ENCODE results near the gene CCDC141. TPM values are rescaled to one million over a fixed set of nuclear protein-coding genes. Genes with fewer than 3 reads are reported as not detected.
"Not testable (repeated sequence)": the region's sequence is repeated elsewhere in the genome, so short reads cannot be mapped to it uniquely, and the experiment has no call there.

CCDC141 gene
- total and polyA plus RNA-seq, 4 donors: 2.1 to 48.1 (median 14.6) TPM

DNA sequence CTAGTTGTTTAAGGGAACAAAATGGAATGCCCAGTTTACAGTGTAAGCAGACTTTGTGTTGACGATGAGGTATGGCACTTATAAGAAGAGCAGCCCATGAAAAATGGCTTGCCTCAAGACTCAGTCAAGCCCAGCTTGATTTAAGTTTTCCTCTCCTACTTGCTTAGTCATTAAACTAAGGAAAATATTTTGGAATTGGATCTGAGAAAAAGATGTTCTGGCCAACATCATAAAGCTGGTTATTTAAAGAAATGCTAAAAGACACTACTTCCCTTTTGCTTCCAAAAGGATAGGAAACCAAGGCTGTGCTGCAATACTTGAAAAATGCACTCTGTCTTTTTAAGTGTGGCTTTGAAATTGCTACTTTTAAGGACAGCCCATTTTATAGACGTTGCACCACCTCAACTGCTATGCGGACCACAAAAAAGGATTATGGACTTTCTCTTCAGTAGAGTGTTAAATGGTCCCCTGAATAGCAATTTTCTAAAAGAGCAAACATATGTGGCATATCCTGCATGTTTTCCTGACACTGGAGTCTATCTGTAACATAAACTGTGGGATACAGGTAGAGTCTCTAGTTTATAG, 32.1 kb downstream of the CCDC141 start:
- TF ChIP-seq, protein P1, sequence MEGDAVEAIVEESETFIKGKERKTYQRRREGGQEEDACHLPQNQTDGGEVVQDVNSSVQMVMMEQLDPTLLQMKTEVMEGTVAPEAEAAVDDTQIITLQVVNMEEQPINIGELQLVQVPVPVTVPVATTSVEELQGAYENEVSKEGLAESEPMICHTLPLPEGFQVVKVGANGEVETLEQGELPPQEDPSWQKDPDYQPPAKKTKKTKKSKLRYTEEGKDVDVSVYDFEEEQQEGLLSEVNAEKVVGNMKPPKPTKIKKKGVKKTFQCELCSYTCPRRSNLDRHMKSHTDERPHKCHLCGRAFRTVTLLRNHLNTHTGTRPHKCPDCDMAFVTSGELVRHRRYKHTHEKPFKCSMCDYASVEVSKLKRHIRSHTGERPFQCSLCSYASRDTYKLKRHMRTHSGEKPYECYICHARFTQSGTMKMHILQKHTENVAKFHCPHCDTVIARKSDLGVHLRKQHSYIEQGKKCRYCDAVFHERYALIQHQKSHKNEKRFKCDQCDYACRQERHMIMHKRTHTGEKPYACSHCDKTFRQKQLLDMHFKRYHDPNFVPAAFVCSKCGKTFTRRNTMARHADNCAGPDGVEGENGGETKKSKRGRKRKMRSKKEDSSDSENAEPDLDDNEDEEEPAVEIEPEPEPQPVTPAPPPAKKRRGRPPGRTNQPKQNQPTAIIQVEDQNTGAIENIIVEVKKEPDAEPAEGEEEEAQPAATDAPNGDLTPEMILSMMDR (IDR thresholded peaks at IDR 0.05; ENCODE audit: control extremely low read depth, extremely low read depth): no peak
- no peak overlapping the region for H3K4me3 ChIP-seq
- ATAC-seq (ENCODE audit: insufficient read depth, low FRiP score): no peak
- 37 to 51% methylated on average over 3 of the region's 3 CpGs for WGBS, 2 donors
- H3K9ac ChIP-seq (ENCODE audit: insufficient read depth in 1 of 2, low read length in 2 of 2): no peak overlapping the region
- H3K27ac ChIP-seq (ENCODE audit: low read depth in 1 of 2, low read length in 1 of 2): no peak overlapping the region
- H3K36me3 ChIP-seq (ENCODE audit: control insufficient read depth in 4 of 4, insufficient read depth in 4 of 4, low read length in 4 of 4): no peaks in the 10 kb centered on the region
- H3K4me1 ChIP-seq (ENCODE audit: control insufficient read depth in 5 of 5, insufficient read depth in 5 of 5, low read length in 5 of 5): peaks cover 0 to under 1% (median 0%) of the 10 kb centered on the region in 5 donors
- H3K9me3 ChIP-seq (ENCODE audit: control insufficient read depth in 4 of 4, insufficient read depth in 3 of 4, low read length in 3 of 4): peaks cover 0 to 2% (median 0%) of the 10 kb centered on the region in 4 donors
- no peak for DNase-seq
- H3K27me3 ChIP-seq (ENCODE audit: control insufficient read depth in 3 of 3, insufficient read depth in 3 of 3, low read length in 2 of 3): no peaks in the 10 kb centered on the region

DNA sequence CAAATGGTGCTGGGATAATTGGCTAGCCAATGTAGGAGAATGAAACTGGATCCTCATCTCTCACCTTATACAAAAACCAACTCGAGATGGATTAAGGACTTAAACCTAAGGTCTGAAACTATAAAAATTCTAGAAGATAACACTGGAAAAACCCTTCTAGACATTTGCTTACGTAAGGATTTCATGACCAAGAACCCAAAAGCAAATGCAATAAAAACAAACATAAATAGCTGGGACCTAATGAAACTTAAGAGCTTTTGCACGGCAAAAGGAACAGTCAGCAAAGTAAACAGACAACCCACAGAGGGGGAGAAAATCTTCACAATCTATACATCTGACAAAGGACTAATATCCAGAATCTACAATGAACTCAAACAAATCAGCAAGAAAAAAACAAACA, 35.7 kb downstream of the CCDC141 start:
- H3K27me3 ChIP-seq (ENCODE audit: control insufficient read depth in 3 of 3, insufficient read depth in 3 of 3, low read length in 2 of 3); ATAC-seq (ENCODE audit: insufficient read depth, low FRiP score); H3K36me3 ChIP-seq (ENCODE audit: control insufficient read depth in 4 of 4, insufficient read depth in 4 of 4, low read length in 4 of 4); H3K27ac ChIP-seq (ENCODE audit: low read depth in 1 of 2, low read length in 1 of 2); H3K9ac ChIP-seq (ENCODE audit: insufficient read depth in 1 of 2, low read length in 2 of 2); H3K9me3 ChIP-seq (ENCODE audit: control insufficient read depth in 4 of 4, insufficient read depth in 3 of 4, low read length in 3 of 4); H3K4me1 ChIP-seq (ENCODE audit: control insufficient read depth in 5 of 5, insufficient read depth in 5 of 5, low read length in 5 of 5); H3K4me3 ChIP-seq; DNase-seq: not testable (repeated sequence)
- 91 to 94% methylated on average over 3 of the region's 3 CpGs for WGBS, 2 donors

DNA sequence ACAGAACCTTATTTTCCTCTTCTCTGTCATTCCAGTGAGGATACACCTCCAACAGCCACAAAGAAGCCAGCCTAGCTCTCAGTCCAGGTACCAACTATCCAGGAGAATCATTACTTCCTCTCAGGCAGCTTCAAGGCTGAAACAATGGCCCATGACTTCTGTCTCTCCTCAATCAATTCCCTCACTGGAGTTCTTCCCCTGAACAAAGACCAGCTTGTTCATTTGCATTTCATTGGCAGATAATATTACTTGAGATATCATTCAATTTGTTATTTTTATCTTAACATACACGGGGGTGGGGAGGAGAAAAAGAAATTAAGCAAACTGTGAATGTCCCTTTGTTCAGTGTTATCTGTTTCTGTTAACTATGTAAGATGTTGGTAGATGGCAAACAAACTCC, 44.0 kb downstream of the CCDC141 start:
- TF ChIP-seq, protein P1 (IDR thresholded peaks at IDR 0.05; ENCODE audit: control extremely low read depth, extremely low read depth): no peak
- Histone ChIP-seq H3K27me3 (ENCODE audit: control insufficient read depth in 3 of 3, insufficient read depth in 3 of 3, low read length in 2 of 3) (no peaks in the 10 kb centered on the region), H3K9me3 (ENCODE audit: control insufficient read depth in 4 of 4, insufficient read depth in 3 of 4, low read length in 3 of 4) (peaks cover 0 to 3% (median 0%) of the 10 kb centered on the region in 4 donors), H3K27ac (ENCODE audit: low read depth in 1 of 2, low read length in 1 of 2) (no peak overlapping the region), H3K4me1 (ENCODE audit: control insufficient read depth in 5 of 5, insufficient read depth in 5 of 5, low read length in 5 of 5) (peaks cover 0 to 3% (median 0%) of the 10 kb centered on the region in 5 donors), H3K9ac (ENCODE audit: insufficient read depth in 1 of 2, low read length in 2 of 2) (no peak overlapping the region), H3K4me3 (no peak overlapping the region), H3K36me3 (ENCODE audit: control insufficient read depth in 4 of 4, insufficient read depth in 4 of 4, low read length in 4 of 4) (no peaks in the 10 kb centered on the region)
- no peak for DNase-seq
- 43 to 60% methylated on average over 1 of the region's 1 CpG for WGBS, 2 donors
- no peak for ATAC-seq (ENCODE audit: insufficient read depth, low FRiP score)

DNA sequence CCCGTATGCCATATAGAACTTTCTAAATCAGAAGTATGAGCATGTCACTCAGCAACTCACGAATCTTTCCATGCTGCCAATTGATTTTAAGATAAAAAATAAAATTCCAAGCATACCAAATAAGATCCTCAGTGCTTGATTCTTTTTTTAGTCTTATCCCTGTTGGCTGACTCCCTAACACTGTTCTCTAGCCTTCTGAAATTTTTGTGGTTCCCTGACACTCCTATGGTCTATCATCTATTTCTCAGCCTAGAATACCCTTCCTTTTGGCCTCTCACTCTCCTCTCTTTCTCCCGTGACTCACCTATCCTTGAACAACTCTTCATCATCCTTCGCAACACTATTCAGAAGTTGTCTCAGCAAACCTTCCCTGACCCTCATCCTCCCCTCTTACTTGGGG, 50.5 kb downstream of the CCDC141 start:
- Histone ChIP-seq H3K4me3 (no peak overlapping the region), H3K27me3 (ENCODE audit: control insufficient read depth in 3 of 3, insufficient read depth in 3 of 3, low read length in 2 of 3) (no peaks in the 10 kb centered on the region), H3K27ac (ENCODE audit: low read depth in 1 of 2, low read length in 1 of 2) (no peak overlapping the region), H3K9ac (ENCODE audit: insufficient read depth in 1 of 2, low read length in 2 of 2) (no peak overlapping the region), H3K9me3 (ENCODE audit: control insufficient read depth in 4 of 4, insufficient read depth in 3 of 4, low read length in 3 of 4) (no peaks in the 10 kb centered on the region), H3K36me3 (ENCODE audit: control insufficient read depth in 4 of 4, insufficient read depth in 4 of 4, low read length in 4 of 4) (no peaks in the 10 kb centered on the region), H3K4me1 (ENCODE audit: control insufficient read depth in 5 of 5, insufficient read depth in 5 of 5, low read length in 5 of 5) (peaks cover 0 to 6% (median 0%) of the 10 kb centered on the region in 5 donors)
- TF ChIP-seq, protein P1 (IDR thresholded peaks at IDR 0.05; ENCODE audit: control extremely low read depth, extremely low read depth): no peak
- no peak for ATAC-seq (ENCODE audit: insufficient read depth, low FRiP score)
- WGBS, 2 donors: 78 to 94% methylated on average over 4 of the region's 4 CpGs
- no peak for DNase-seq

Data from lung (tissue), 12 donors.